ENCODE measurements around the gene APPL1.

GRCh38 chr3:57199895-57200297, 27.6 kb upstream of the APPL1 start, which contains the start of gene HESX1:
- TF ChIP-seq POLR2A (IDR thresholded peaks at IDR 0.05) (no peak), CTCF (IDR thresholded peaks at IDR 0.05) (no peak), EP300 (IDR thresholded peaks at IDR 0.05) (no peak)

Measured in upper lobe of left lung (tissue), 4 donors.